Measurements from ENCODE around the gene MAST4.

The MAST4 gene

GRCh38 chr5:67176936-67177335 is 580.7 kb downstream of the MAST4 start:
- DNase-seq = no peak

GRCh38 chr5:67178085-67178484 is 581.9 kb downstream of the MAST4 start:
- Histone ChIP-seq H3K4me1 (ENCODE audit: control insufficient read depth, insufficient read depth, low read depth, low read length) (no peaks in the 10 kb centered on the region), H3K4me2 (ENCODE audit: low read length, poor library complexity, severe bottlenecking) (no peak overlapping the region), H3K14ac (ENCODE audit: low read length in 2 of 2) (no peak overlapping the region), H2BK120ac (ENCODE audit: low read depth, low read length) (no peak overlapping the region), H2AFZ (ENCODE audit: low read depth, low read length) (no peak overlapping the region), H4K91ac (ENCODE audit: low read length) (no peak overlapping the region), H2BK12ac (ENCODE audit: low read length in 2 of 2) (no peak overlapping the region), H2BK5ac (ENCODE audit: low read depth, low read length, poor library complexity, severe bottlenecking) (no peak overlapping the region), H3K4me3 (ENCODE audit: insufficient read depth in 1 of 2, low read depth in 1 of 2, low read length in 2 of 2) (no peak overlapping the region), H3K27me3 (ENCODE audit: control insufficient read depth in 1 of 2, insufficient read depth in 1 of 2, low read length in 2 of 2) (no peaks in the 10 kb centered on the region), H3K4ac (ENCODE audit: low read depth in 1 of 2, low read length in 2 of 2) (no peak overlapping the region), H3K9ac (ENCODE audit: low read length) (no peak overlapping the region), H2AK5ac (ENCODE audit: low read length, severe bottlenecking) (no peak overlapping the region), H3K36me3 (ENCODE audit: control insufficient read depth in 1 of 2, insufficient read depth in 2 of 2, low read depth in 1 of 2, low read length in 2 of 2) (no peaks in the 10 kb centered on the region), H3K79me1 (replicated peaks; ENCODE audit: low read length, poor library complexity, severe bottlenecking) (no peaks in the 10 kb centered on the region), H3K18ac (ENCODE audit: low read depth in 1 of 2, low read length in 2 of 2) (no peak overlapping the region), H3K27ac (ENCODE audit: low read length, poor library complexity, severe bottlenecking) (no peak overlapping the region), H4K8ac (ENCODE audit: low read length) (no peak overlapping the region), H2BK15ac (ENCODE audit: low read depth, poor library complexity, severe bottlenecking) (no peak overlapping the region), H3K9me3 (ENCODE audit: control insufficient read depth, low read length) (no peaks in the 10 kb centered on the region), H3K23ac (ENCODE audit: low read length in 2 of 2) (no peak overlapping the region)
- no peak for DNase-seq
- WGBS = 54% methylated on average over 1 of the region's 1 CpG

More at GRCh38 chr5:67176936-67177335, 580.7 kb downstream of the MAST4 start:
- Histone ChIP-seq H3K23ac (ENCODE audit: low read length in 2 of 2) (no peak overlapping the region), H4K91ac (ENCODE audit: low read length) (no peak overlapping the region), H3K14ac (ENCODE audit: low read length in 2 of 2) (no peak overlapping the region), H3K4ac (ENCODE audit: low read depth in 1 of 2, low read length in 2 of 2) (no peak overlapping the region), H3K27ac (ENCODE audit: low read length, poor library complexity, severe bottlenecking) (no peak overlapping the region), H3K27me3 (ENCODE audit: control insufficient read depth in 1 of 2, insufficient read depth in 1 of 2, low read length in 2 of 2) (no peaks in the 10 kb centered on the region), H2BK15ac (ENCODE audit: low read depth, poor library complexity, severe bottlenecking) (no peak overlapping the region), H3K4me1 (ENCODE audit: control insufficient read depth, insufficient read depth, low read depth, low read length) (no peaks in the 10 kb centered on the region), H2AK5ac (ENCODE audit: low read length, severe bottlenecking) (no peak overlapping the region), H4K8ac (ENCODE audit: low read length) (no peak overlapping the region), H3K9me3 (ENCODE audit: control insufficient read depth, low read length) (no peaks in the 10 kb centered on the region), H3K9ac (ENCODE audit: low read length) (no peak overlapping the region), H3K4me3 (ENCODE audit: insufficient read depth in 1 of 2, low read depth in 1 of 2, low read length in 2 of 2) (no peak overlapping the region), H2BK120ac (ENCODE audit: low read depth, low read length) (no peak overlapping the region), H3K36me3 (ENCODE audit: control insufficient read depth in 1 of 2, insufficient read depth in 2 of 2, low read depth in 1 of 2, low read length in 2 of 2) (no peaks in the 10 kb centered on the region), H2BK5ac (ENCODE audit: low read depth, low read length, poor library complexity, severe bottlenecking) (no peak overlapping the region), H3K18ac (ENCODE audit: low read depth in 1 of 2, low read length in 2 of 2) (no peak overlapping the region), H3K4me2 (ENCODE audit: low read length, poor library complexity, severe bottlenecking) (no peak overlapping the region), H3K79me1 (replicated peaks; ENCODE audit: low read length, poor library complexity, severe bottlenecking) (no peaks in the 10 kb centered on the region), H2AFZ (ENCODE audit: low read depth, low read length) (no peak overlapping the region), H2BK12ac (ENCODE audit: low read length in 2 of 2) (no peak overlapping the region)

- no peak for DNase-seq
- H2BK15ac ChIP-seq (ENCODE audit: low read depth, poor library complexity, severe bottlenecking) = no peak overlapping the region
- no peak overlapping the region for H3K4me2 ChIP-seq (ENCODE audit: low read length, poor library complexity, severe bottlenecking)
- H2BK120ac ChIP-seq (ENCODE audit: low read depth, low read length) = no peak overlapping the region
- no peaks in the 10 kb centered on the region for H3K36me3 ChIP-seq (ENCODE audit: control insufficient read depth in 1 of 2, insufficient read depth in 2 of 2, low read depth in 1 of 2, low read length in 2 of 2)
- 93% methylated on average over 6 of the region's 7 CpGs for WGBS
- H2BK12ac ChIP-seq (ENCODE audit: low read length in 2 of 2) = no peak overlapping the region
- no peak overlapping the region for H3K23ac ChIP-seq (ENCODE audit: low read length in 2 of 2)
- H4K91ac ChIP-seq (ENCODE audit: low read length) = no peak overlapping the region
- no peaks in the 10 kb centered on the region for H3K79me1 ChIP-seq (replicated peaks; ENCODE audit: low read length, poor library complexity, severe bottlenecking)
- no peak overlapping the region for H3K27ac ChIP-seq (ENCODE audit: low read length, poor library complexity, severe bottlenecking)
- no peak overlapping the region for H3K4ac ChIP-seq (ENCODE audit: low read depth in 1 of 2, low read length in 2 of 2)
- no peak overlapping the region for H3K9ac ChIP-seq (ENCODE audit: low read length)
- no peak overlapping the region for H2AFZ ChIP-seq (ENCODE audit: low read depth, low read length)
- no peak overlapping the region for H3K14ac ChIP-seq (ENCODE audit: low read length in 2 of 2)
- no peaks in the 10 kb centered on the region for H3K9me3 ChIP-seq (ENCODE audit: control insufficient read depth, low read length)
- no peaks in the 10 kb centered on the region for H3K4me1 ChIP-seq (ENCODE audit: control insufficient read depth, insufficient read depth, low read depth, low read length)
- no peak overlapping the region for H3K18ac ChIP-seq (ENCODE audit: low read depth in 1 of 2, low read length in 2 of 2)
- H3K4me3 ChIP-seq (ENCODE audit: insufficient read depth in 1 of 2, low read depth in 1 of 2, low read length in 2 of 2) = no peak overlapping the region
- no peak overlapping the region for H2AK5ac ChIP-seq (ENCODE audit: low read length, severe bottlenecking)
- H2BK5ac ChIP-seq (ENCODE audit: low read depth, low read length, poor library complexity, severe bottlenecking) = no peak overlapping the region
- no peak overlapping the region for H4K8ac ChIP-seq (ENCODE audit: low read length)
- no peaks in the 10 kb centered on the region for H3K27me3 ChIP-seq (ENCODE audit: control insufficient read depth in 1 of 2, insufficient read depth in 1 of 2, low read length in 2 of 2)
These were observed 582.8 kb downstream of the MAST4 start for GRCh38 chr5:67178966-67179365.

- H3K4me1 ChIP-seq (ENCODE audit: control insufficient read depth, insufficient read depth, low read depth, low read length) = no peaks in the 10 kb centered on the region
- no peak overlapping the region for H2BK12ac ChIP-seq (ENCODE audit: low read length in 2 of 2)
- no peak overlapping the region for H3K4me2 ChIP-seq (ENCODE audit: low read length, poor library complexity, severe bottlenecking)
- no peak overlapping the region for H4K8ac ChIP-seq (ENCODE audit: low read length)
- no peak overlapping the region for H3K18ac ChIP-seq (ENCODE audit: low read depth in 1 of 2, low read length in 2 of 2)
- no peak overlapping the region for H3K4me3 ChIP-seq (ENCODE audit: insufficient read depth in 1 of 2, low read depth in 1 of 2, low read length in 2 of 2)
- no peak overlapping the region for H2AFZ ChIP-seq (ENCODE audit: low read depth, low read length)
- H3K79me1 ChIP-seq (replicated peaks; ENCODE audit: low read length, poor library complexity, severe bottlenecking) = no peaks in the 10 kb centered on the region
- H3K36me3 ChIP-seq (ENCODE audit: control insufficient read depth in 1 of 2, insufficient read depth in 2 of 2, low read depth in 1 of 2, low read length in 2 of 2) = no peaks in the 10 kb centered on the region
- no peak overlapping the region for H4K91ac ChIP-seq (ENCODE audit: low read length)
- no peaks in the 10 kb centered on the region for H3K9me3 ChIP-seq (ENCODE audit: control insufficient read depth, low read length)
- no peaks in the 10 kb centered on the region for H3K27me3 ChIP-seq (ENCODE audit: control insufficient read depth in 1 of 2, insufficient read depth in 1 of 2, low read length in 2 of 2)
- H3K4ac ChIP-seq (ENCODE audit: low read depth in 1 of 2, low read length in 2 of 2) = no peak overlapping the region
- no peak overlapping the region for H2BK120ac ChIP-seq (ENCODE audit: low read depth, low read length)
- no peak overlapping the region for H3K14ac ChIP-seq (ENCODE audit: low read length in 2 of 2)
- no peak overlapping the region for H3K23ac ChIP-seq (ENCODE audit: low read length in 2 of 2)
- H2AK5ac ChIP-seq (ENCODE audit: low read length, severe bottlenecking) = no peak overlapping the region
- H3K27ac ChIP-seq (ENCODE audit: low read length, poor library complexity, severe bottlenecking) = no peak overlapping the region
- no peak overlapping the region for H2BK5ac ChIP-seq (ENCODE audit: low read depth, low read length, poor library complexity, severe bottlenecking)
- DNase-seq = no peak
- H3K9ac ChIP-seq (ENCODE audit: low read length) = no peak overlapping the region
- H2BK15ac ChIP-seq (ENCODE audit: low read depth, poor library complexity, severe bottlenecking) = no peak overlapping the region
- 44% methylated on average over 4 of the region's 5 CpGs for WGBS
These were observed 583.6 kb downstream of the MAST4 start for GRCh38 chr5:67179697-67180361.
